Endothelial cell of umbilical vein (primary cell): ENCODE results near the gene FBXW7. TPM values are rescaled to one million over a fixed set of nuclear protein-coding genes. Genes with fewer than 3 reads are reported as not detected.

ENCODE experiments used
- BruUV-seq: library from RNA; stranded (reverse); fragments of 400-500 nt; replicated peaks from 2 replicates; lab custom pipeline; 2021; lab: Mats Ljungman, UMichigan
- CTCF ChIA-PET: fragments of 300-600, 350-600 bp; sonication (Branson Sonifier 250); formaldehyde crosslinking; loops from one replicate; lab custom pipeline; 2021; ENCODE audit warnings: antibody characterized with exemption, inconsistent platforms; lab: Charles Lee
- POLR2A ChIA-PET: fragments of 300-600, 350-600 bp; sonication (Branson Sonifier 250); formaldehyde crosslinking; loops from one replicate; lab custom pipeline; 2021; ENCODE audit warnings: antibody characterized with exemption, inconsistent platforms; lab: Charles Lee
- DNase-seq: peaks from one replicate; pipeline ENCODE4 v3.0.0-alpha.2; 2011; ENCODE audit warnings: low read depth, low spot score
- FAIRE-seq: peaks from 2 replicates; lab custom pipeline; 2011; peaks lifted over from hg19 to GRCh38; lab: Jason Lieb, UNC
- H2AFZ ChIP-seq: 2 replicates; pipeline ENCODE4 v1.6.0; 2012; ENCODE audit warnings: low read depth, low read length, control low read depth, inconsistent platforms
- H3K27ac ChIP-seq: 2 replicates; pipeline ENCODE4 v1.5.1; 2011; ENCODE audit warnings: low read depth, mild to moderate bottlenecking, control low read depth, low read length, moderate library complexity; ENCODE audit not compliant: insufficient read depth
- H3K27me3 ChIP-seq, 2 experiments: 2 replicates each; pipeline versions ENCODE4 v1.6.0 to v1.6.1; 2011; ENCODE audit warnings: low read length in 2 of 2, mixed read lengths in 1 of 2; ENCODE audit not compliant: control insufficient read depth in 2 of 2, insufficient read depth in 2 of 2
- H3K36me3 ChIP-seq, 2 experiments: 2 replicates in 1 of 2; 3 replicates in 1 of 2; pipeline ENCODE4 v1.5.1; 2011; ENCODE audit warnings: low read length in 2 of 2, mild to moderate bottlenecking in 1 of 2, moderate library complexity in 1 of 2; ENCODE audit not compliant: control insufficient read depth in 2 of 2, insufficient read depth in 2 of 2; ENCODE audit errors: extremely low read depth in 1 of 2
- H3K4me1 ChIP-seq: 3 replicates; pipeline ENCODE4 v1.5.1; 2011; ENCODE audit warnings: mild to moderate bottlenecking, low read length; ENCODE audit not compliant: control insufficient read depth, insufficient read depth; ENCODE audit errors: extremely low read depth
- H3K4me2 ChIP-seq: 2 replicates; pipeline ENCODE4 v1.6.1; 2011; ENCODE audit warnings: low read length, control low read depth, mixed read lengths; ENCODE audit not compliant: insufficient read depth
- H3K4me3 ChIP-seq, 3 experiments: fragments of 200-600 bp in 1 of 3; sonication (generic), shearing (Covaris generic) in 1 of 3; replicated peaks in 1 of 3; 2 replicates each; pipeline ENCODE4 v1.5.1; 2011 to 2016; ENCODE audit warnings: control low read depth in 3 of 3, low read length in 3 of 3, mild to moderate bottlenecking in 2 of 3, inconsistent platforms in 1 of 3, low read depth in 1 of 3, moderate library complexity in 1 of 3; ENCODE audit not compliant: insufficient read depth in 1 of 3
- H3K79me2 ChIP-seq: 2 replicates; pipeline ENCODE4 v1.6.0; 2012; ENCODE audit warnings: low read length, inconsistent platforms; ENCODE audit not compliant: control insufficient read depth, insufficient read depth
- H3K9ac ChIP-seq: replicated peaks from 2 replicates; pipeline ENCODE3; 2011; ENCODE audit warnings: low read length, control low read depth; ENCODE audit not compliant: insufficient read depth; ENCODE audit errors: extremely low read depth
- H3K9me1 ChIP-seq: replicated peaks from 3 replicates; pipeline ENCODE4 v1.6.0; 2011; ENCODE audit warnings: mild to moderate bottlenecking, low read length; ENCODE audit not compliant: control insufficient read depth, insufficient read depth; ENCODE audit errors: extremely low read depth
- H3K9me3 ChIP-seq: replicated peaks from 2 replicates; pipeline ENCODE4 v1.5.1; 2012; ENCODE audit warnings: low read length, inconsistent platforms; ENCODE audit not compliant: control insufficient read depth, insufficient read depth
- H4K20me1 ChIP-seq: replicated peaks from 2 replicates; pipeline ENCODE3; 2011; ENCODE audit warnings: mild to moderate bottlenecking, low read length; ENCODE audit not compliant: control insufficient read depth, insufficient read depth; ENCODE audit errors: extremely low read depth
- CTCF ChIP-seq, 2 donors: IDR thresholded peaks; 1 replicate in 1 of 2; 2 replicates in 1 of 2; pipeline ENCODE4 v1.5.1; 2011; ENCODE audit warnings: low read length in 2 of 2, mild to moderate bottlenecking in 2 of 2, moderate library complexity in 2 of 2, control low read depth in 1 of 2, inconsistent platforms in 1 of 2, low read depth in 1 of 2; ENCODE audit not compliant: insufficient read depth in 1 of 2; ENCODE audit errors: extremely low read depth in 1 of 2
- EZH2 ChIP-seq: IDR thresholded peaks from 2 replicates; pipeline ENCODE4 v1.6.1; 2012; ENCODE audit warnings: borderline replicate concordance, low read depth, mild to moderate bottlenecking, moderate library complexity, low read length, inconsistent platforms; ENCODE audit not compliant: severe bottlenecking
- FOS ChIP-seq: IDR thresholded peaks from 2 replicates; pipeline ENCODE4 v1.6.1; 2011; ENCODE audit warnings: mild to moderate bottlenecking, low read length, moderate library complexity, borderline replicate concordance; ENCODE audit not compliant: insufficient read depth
- GATA2 ChIP-seq: IDR thresholded peaks from 2 replicates; pipeline ENCODE4 v1.7.0; 2011; ENCODE audit warnings: low read depth, mild to moderate bottlenecking, moderate library complexity, mixed read lengths, low read length; ENCODE audit not compliant: insufficient read length, insufficient read depth
- JUN ChIP-seq: IDR thresholded peaks from 2 replicates; pipeline ENCODE4 v1.6.1; 2011; ENCODE audit warnings: borderline replicate concordance, low read depth; ENCODE audit not compliant: insufficient read length, insufficient read depth
- MAX ChIP-seq: IDR thresholded peaks from 2 replicates; pipeline ENCODE4 v1.6.1; 2011; ENCODE audit not compliant: insufficient read depth, insufficient read length
- MYC ChIP-seq: IDR thresholded peaks from one replicate; pipeline ENCODE4 v1.6.1; 2011; ENCODE audit warnings: mild to moderate bottlenecking, low read depth, low read length
- POLR2A ChIP-seq: IDR thresholded peaks from 2 replicates; pipeline ENCODE4 v1.6.1; 2012; ENCODE audit warnings: low read depth, mild to moderate bottlenecking, control low read depth, low read length
- POLR2AphosphoS5 ChIP-seq: IDR thresholded peaks from 2 replicates; pipeline ENCODE4 v1.6.1; 2012; ENCODE audit warnings: low read depth, mild to moderate bottlenecking, control low read depth, low read length, moderate library complexity; ENCODE audit not compliant: insufficient read depth
- dilution Hi-C: fragments of 300-500 bp; cut with MboI; formaldehyde crosslinking; loops from one replicate; pipeline ENCODE4 v1.15.0; 2019; ENCODE audit warnings: low sequenced_read_pairs; ENCODE audit not compliant: extremely low pct_ligation_motif_present
- intact Hi-C: fragments of 100-400 bp; cut with micrococcal nuclease; formaldehyde crosslinking; loops from one replicate; pipeline ENCODE4 v1.10.0; 2022
- polyA plus RNA-seq, 4 experiments: library from polyadenylated mRNA; depleted of rRNA in 3 of 4; stranded (reverse) in 3 of 4; unstranded in 1 of 4; fragments of >200 nt; gene quantifications; 2 replicates each; pipeline versions ENCODE4 v1.2.1 to v1.2.3, GENCODE V29; 2011 to 2012; ENCODE audit warnings: missing spikeins in 1 of 4
- total RNA-seq: library from RNA; stranded (reverse); gene quantifications from 2 replicates; pipeline ENCODE4 v1.2.3, GENCODE V29; 2021

FBXW7 gene
- total and polyA plus RNA-seq, 2 donors (not counting 3 experiments of a cell fraction or from before 2014, with no cell fraction given): 7.0 to 28.1 TPM

- dilution Hi-C loops: no loop called here
- TF ChIP-seq EZH2: no peak
- TF ChIP-seq POLR2A: no peak
- TF ChIP-seq CTCF (IDR thresholded peaks at IDR 0.05; ENCODE audit: extremely low read depth in 1 of 2, insufficient read depth in 1 of 2, low read depth in 1 of 2, low read length in 2 of 2): no peak
- no peak for TF ChIP-seq FOS
- TF ChIP-seq MYC: no peak
- no peak for TF ChIP-seq POLR2AphosphoS5
- TF ChIP-seq JUN: no peak
- TF ChIP-seq MAX: no peak
- no peak for TF ChIP-seq GATA2
- Histone ChIP-seq H3K27me3 (no peaks in the 10 kb centered on the region), H2AFZ (no peak overlapping the region), H3K4me2 (no peak overlapping the region), H4K20me1 (peaks cover under 1% of the 10 kb centered on the region), H3K79me2 (peaks cover 67% of the 10 kb centered on the region), H3K9ac (no peak overlapping the region), H3K9me3 (no peaks in the 10 kb centered on the region), H3K9me1 (no peaks in the 10 kb centered on the region), H3K4me3 (no peak overlapping the region), H3K4me1 (peaks cover 17% of the 10 kb centered on the region), H3K36me3 (no peaks in the 10 kb centered on the region), H3K27ac (no peak overlapping the region)
- BruUV-seq: no TSS peak
- DNase-seq (no peak), FAIRE-seq (no peak)
- intact Hi-C loops: no loop called here
- ChIA-PET CTCF (interaction anchor here (2.5 kb wide), 1 partner anchor 7 kb away, joined by 16 read pairs; no protein-coding TSS in a partner anchor), POLR2A (no interaction called here)
Observed at GRCh38 chr4:152508818-152509217, 27.1 kb downstream of the FBXW7 start.
